KMS-11 (cell line): ENCODE measurements around the gene NANOS3.

Experiments used
- H2AFZ ChIP-seq: fragments of 200-600 bp; sonication (generic); 2 replicates; pipeline ENCODE4 v1.6.1; 2016; ENCODE audit warnings: antibody characterized with exemption, mixed run types, low read depth
- H3K27ac ChIP-seq: fragments of 200-600 bp; sonication (generic); 2 replicates; pipeline ENCODE4 v1.6.1; 2016; ENCODE audit warnings: mild to moderate bottlenecking, mixed run types
- H3K27me3 ChIP-seq: fragments of 200-600 bp; sonication (generic); 2 replicates; pipeline ENCODE4 v1.6.1; 2017; ENCODE audit warnings: mild to moderate bottlenecking, low read depth, mixed run types, moderate library complexity; ENCODE audit not compliant: insufficient read depth
- H3K36me3 ChIP-seq: fragments of 200-600 bp; sonication (generic); 2 replicates; pipeline ENCODE4 v1.6.1; 2017; ENCODE audit warnings: mild to moderate bottlenecking, mixed run types; ENCODE audit not compliant: insufficient read depth
- H3K4me1 ChIP-seq: fragments of 200-600 bp; sonication (generic); 2 replicates; pipeline ENCODE4 v1.6.1; 2016; ENCODE audit warnings: mild to moderate bottlenecking, low read depth, mixed run types; ENCODE audit not compliant: poor library complexity, severe bottlenecking
- H3K4me2 ChIP-seq: fragments of 200-600 bp; sonication (generic); 2 replicates; pipeline ENCODE4 v1.7.0; 2016; ENCODE audit warnings: mild to moderate bottlenecking, mixed run types
- H3K4me3 ChIP-seq: fragments of 200-600 bp; sonication (generic); IDR thresholded peaks from 2 replicates; pipeline ENCODE4 v1.6.1; 2017; ENCODE audit warnings: low read depth, low read length, mixed read lengths; ENCODE audit not compliant: insufficient read depth
- H3K79me2 ChIP-seq: fragments of 200-600 bp; sonication (generic); 2 replicates; pipeline ENCODE4 v1.6.1; 2016; ENCODE audit warnings: low read depth, mixed run types; ENCODE audit not compliant: insufficient read depth
- H3K9ac ChIP-seq: fragments of 200-600 bp; sonication (generic); 2 replicates; pipeline ENCODE4 v1.6.1; 2016; ENCODE audit warnings: mild to moderate bottlenecking, mixed run types
- H4K20me1 ChIP-seq: fragments of 200-600 bp; sonication (generic); 2 replicates; pipeline ENCODE4 v1.6.1; 2016; ENCODE audit warnings: mild to moderate bottlenecking, mixed run types; ENCODE audit not compliant: insufficient read depth
- CTCF ChIP-seq: fragments of 200-600 bp; sonication (generic); conservative IDR thresholded peaks from 2 replicates; pipeline ENCODE4 v1.6.1; 2017; ENCODE audit warnings: low read depth, mild to moderate bottlenecking, antibody characterized with exemption, low read length, moderate library complexity, mixed read lengths

The NANOS3 gene

GRCh38 chr19:13923194-13923987, 46.5 kb downstream of the NANOS3 start:
- H3K27ac ChIP-seq = no peak overlapping the region
- no peaks in the 10 kb centered on the region for H3K4me1 ChIP-seq
- no peaks in the 10 kb centered on the region for H4K20me1 ChIP-seq
- H2AFZ ChIP-seq = no peak overlapping the region
- H3K4me2 ChIP-seq = no peak overlapping the region
- no peak for TF ChIP-seq CTCF
- H3K9ac ChIP-seq = no peak overlapping the region
- no peak overlapping the region for H3K4me3 ChIP-seq
- H3K27me3 ChIP-seq = no peaks in the 10 kb centered on the region
- H3K36me3 ChIP-seq = no peaks in the 10 kb centered on the region
- H3K79me2 ChIP-seq = no peaks in the 10 kb centered on the region

- TF ChIP-seq CTCF = no peak
- H4K20me1 ChIP-seq = no peaks in the 10 kb centered on the region
- no peak overlapping the region for H3K27ac ChIP-seq
- H3K4me2 ChIP-seq = no peak overlapping the region
- no peaks in the 10 kb centered on the region for H3K4me1 ChIP-seq
- no peak overlapping the region for H2AFZ ChIP-seq
- no peaks in the 10 kb centered on the region for H3K79me2 ChIP-seq
- no peak overlapping the region for H3K4me3 ChIP-seq
- no peaks in the 10 kb centered on the region for H3K27me3 ChIP-seq
- H3K36me3 ChIP-seq = no peaks in the 10 kb centered on the region
- no peak overlapping the region for H3K9ac ChIP-seq
Measured at GRCh38 chr19:13926010-13926409, 49.1 kb downstream of the NANOS3 start.

GRCh38 chr19:13926715-13927114, 49.8 kb downstream of the NANOS3 start:
- H3K27ac ChIP-seq = no peak overlapping the region
- no peak overlapping the region for H3K4me2 ChIP-seq
- H3K36me3 ChIP-seq = no peaks in the 10 kb centered on the region
- H3K4me3 ChIP-seq = no peak overlapping the region
- H3K79me2 ChIP-seq = no peaks in the 10 kb centered on the region
- H2AFZ ChIP-seq = no peak overlapping the region
- H3K9ac ChIP-seq = no peak overlapping the region
- no peaks in the 10 kb centered on the region for H3K4me1 ChIP-seq
- TF ChIP-seq CTCF = no peak
- no peaks in the 10 kb centered on the region for H4K20me1 ChIP-seq
- H3K27me3 ChIP-seq = no peaks in the 10 kb centered on the region

- Histone ChIP-seq H3K36me3 (no peaks in the 10 kb centered on the region), H3K4me1 (no peaks in the 10 kb centered on the region), H3K4me3 (no peak overlapping the region), H3K27ac (no peak overlapping the region), H4K20me1 (no peaks in the 10 kb centered on the region), H3K27me3 (no peaks in the 10 kb centered on the region), H3K4me2 (no peak overlapping the region), H2AFZ (no peak overlapping the region), H3K79me2 (no peaks in the 10 kb centered on the region), H3K9ac (no peak overlapping the region)
- no peak for TF ChIP-seq CTCF
Measured at GRCh38 chr19:13929340-13929739, 52.4 kb downstream of the NANOS3 start.
